NCI-H2196 (cell line): ENCODE measurements around the gene DAW1.

Source experiments
- DNase-seq: peaks from one replicate; lab custom pipeline; 2025; ENCODE audit not compliant: unreplicated experiment; lab: John Stamatoyannopoulos, UW

The DAW1 gene

GRCh38 chr2:227861011-227861410 lies 10.4 kb upstream of the DAW1 start:
- no peak for DNase-seq

GRCh38 chr2:227862227-227862740 lies 9.1 kb upstream of the DAW1 start:
- peak; percentile 9 for DNase-seq

DNA sequence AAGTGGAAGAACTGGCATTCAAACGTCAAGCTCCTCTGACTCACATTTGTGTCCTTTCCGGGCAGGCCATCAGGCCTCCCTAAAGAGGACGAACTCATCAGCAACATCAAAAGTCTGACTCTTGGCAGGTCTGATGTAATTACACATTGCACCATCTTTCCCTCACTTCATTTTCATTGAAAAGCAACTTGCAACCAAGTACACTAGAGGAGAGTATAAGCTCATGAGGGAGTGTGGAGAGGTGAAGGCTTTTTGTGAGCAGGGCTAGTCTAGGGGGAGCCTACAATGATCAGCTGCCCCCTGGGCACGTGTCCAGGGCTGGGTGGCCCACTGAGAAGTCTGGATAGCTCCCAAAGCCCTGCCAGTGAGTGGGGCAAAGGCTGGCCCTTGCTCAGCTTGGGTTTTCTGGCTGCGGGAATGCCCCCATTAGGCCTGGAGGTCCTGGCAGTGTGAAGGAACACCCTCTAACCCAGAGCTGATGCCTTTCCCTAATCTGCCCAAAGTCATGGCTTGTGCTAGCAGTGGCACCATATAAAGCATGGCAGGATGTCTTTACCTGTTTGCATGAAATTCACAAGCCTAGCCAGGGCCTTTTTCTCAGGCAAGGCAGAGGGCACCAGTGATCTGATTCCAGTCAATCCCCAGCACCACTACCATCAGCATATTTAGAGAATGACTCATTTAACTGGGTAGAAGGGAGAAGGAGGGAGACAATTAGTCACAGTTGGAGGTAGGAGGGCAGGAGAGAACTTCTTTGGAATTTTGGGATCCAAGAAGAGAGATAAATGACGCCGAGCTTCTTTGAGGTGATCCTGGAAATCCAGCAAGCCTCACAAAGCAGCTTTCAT lies 8.5 kb upstream of the DAW1 start:
- no peak for DNase-seq

GRCh38 chr2:227864161-227864756 lies 7.2 kb upstream of the DAW1 start:
- no peak for DNase-seq

GRCh38 chr2:227865291-227865690 lies 6.1 kb upstream of the DAW1 start:
- no peak for DNase-seq

- DNase-seq: no peak
Measured at GRCh38 chr2:227867386-227867785, 4.0 kb upstream of the DAW1 start.

DNA sequence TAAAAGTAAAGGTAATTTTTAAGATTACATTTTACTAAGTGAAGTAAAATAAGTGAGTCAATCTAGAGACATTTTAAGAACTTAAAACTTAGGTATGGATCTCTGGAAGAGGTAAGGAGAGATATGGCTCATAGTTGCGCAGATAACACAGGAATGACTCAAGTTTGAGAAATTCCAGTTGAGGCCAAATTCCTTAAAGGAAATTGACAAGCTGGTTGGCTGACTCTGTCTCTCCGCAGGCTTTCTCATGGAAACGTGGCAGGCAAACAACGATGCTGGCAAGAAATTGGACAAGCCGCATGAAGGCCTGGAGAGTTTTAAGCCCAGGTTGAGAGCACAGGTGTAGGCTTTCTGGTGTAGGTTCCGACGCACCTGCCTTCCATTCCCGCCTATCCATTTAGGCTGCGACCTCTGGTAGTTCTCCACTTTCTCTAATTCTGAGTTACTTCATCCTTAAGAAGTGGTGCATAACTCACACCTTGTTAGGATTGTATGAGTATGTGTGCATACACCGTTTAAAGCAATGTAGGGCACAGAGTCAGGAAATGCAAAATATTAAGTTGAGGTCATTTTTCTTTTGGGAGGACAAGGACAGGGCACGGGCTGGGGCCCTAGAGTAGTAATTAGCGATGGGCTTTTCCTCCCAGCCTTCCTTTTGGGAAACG lies 589 bp upstream of the DAW1 start:
- DNase-seq: no peak

GRCh38 chr2:227872676-227873075 lies 1.2 kb downstream of the DAW1 start:
- DNase-seq: no peak

GRCh38 chr2:227876300-227876801 lies 4.9 kb downstream of the DAW1 start:
- no peak for DNase-seq

DNA sequence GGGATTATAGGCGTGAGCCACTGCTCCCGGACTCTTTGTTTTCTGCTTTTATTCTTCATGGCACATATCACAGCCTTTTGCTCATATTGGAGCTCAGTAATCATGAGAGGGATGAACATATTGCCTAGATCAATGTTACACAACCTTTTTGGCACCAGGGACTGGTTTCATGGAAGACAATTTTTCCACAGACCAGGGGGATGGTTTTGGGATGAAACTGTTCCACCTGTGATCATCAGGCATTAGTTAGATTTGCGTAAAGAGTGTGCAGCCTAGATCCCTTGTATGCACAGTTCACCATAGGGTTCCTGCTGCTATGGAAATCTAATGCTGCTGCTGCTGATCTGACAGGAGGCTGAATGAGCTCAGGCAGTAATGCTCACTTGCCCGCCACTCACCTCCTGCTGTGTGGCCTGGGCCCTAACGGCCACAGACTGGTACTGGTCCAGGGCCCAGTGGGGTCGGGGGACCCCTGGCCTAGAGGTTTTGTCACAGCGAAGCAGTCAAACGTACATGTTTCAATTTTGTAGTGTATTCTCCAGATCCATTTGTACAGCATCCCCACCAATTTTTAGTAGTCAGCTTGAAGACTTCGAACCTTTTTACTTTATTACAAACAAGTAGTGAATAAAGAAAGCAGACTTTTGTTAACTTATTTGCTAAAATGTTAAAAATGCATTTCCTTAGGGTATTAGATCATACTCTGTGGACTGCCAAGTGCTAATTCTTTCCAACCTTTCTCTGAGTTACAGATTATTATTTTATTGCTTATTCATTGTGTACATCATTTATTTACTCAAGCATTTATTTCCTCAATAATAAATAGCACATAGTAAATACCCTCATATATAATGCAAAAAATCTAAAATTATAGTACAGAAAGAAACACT lies 6.2 kb downstream of the DAW1 start:
- no peak for DNase-seq

DNA sequence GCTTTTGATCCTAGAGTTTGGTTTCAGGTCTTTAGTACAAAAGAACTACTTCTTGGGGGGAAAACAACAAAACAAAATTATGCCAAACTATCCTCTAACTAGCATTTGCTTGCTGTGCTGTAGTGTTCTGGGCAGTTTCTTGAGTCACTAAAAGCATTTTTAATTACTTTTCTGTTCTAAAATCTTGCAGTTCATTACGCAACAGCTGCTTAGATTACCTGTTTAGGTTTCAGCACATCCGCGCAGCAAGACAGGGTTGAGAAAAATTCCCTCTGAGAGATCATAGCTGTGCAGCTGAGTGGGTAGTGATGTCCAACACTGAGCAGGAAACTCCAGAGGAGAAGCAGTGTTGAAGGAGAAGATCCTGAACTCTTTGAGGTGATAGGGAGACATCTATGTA lies 9.0 kb downstream of the DAW1 start:
- no peak for DNase-seq

DNA sequence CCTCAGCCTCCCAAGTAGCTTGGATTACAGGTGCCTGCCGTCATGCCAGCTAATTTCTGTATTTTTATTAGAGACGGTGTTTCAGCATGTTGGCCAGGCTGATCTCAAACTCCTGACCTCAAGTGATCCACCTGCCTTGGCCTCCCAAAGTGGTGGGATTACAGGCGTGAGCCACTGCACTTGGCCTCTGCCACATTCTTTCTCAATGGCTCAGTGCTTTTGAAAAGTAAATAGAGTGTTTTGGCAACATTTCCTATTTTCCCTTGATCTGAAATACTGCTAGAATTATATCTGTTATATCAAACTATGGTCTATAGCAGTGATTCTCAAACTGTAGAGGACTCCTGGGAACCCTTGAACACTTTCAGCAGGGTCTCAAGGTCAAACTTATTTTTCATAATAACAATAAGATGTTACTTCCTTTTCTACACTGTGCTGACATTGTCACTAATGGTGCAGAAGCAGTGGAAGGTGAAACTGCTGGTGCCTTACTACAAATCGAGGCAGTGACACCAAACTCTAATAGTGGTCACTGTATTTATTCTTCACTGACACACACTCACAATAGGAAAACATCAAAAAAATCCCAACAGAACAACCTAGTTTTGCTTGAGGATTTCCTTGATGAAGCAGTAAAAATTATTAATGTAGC lies 10.6 kb downstream of the DAW1 start:
- DNase-seq: no peak

DNA sequence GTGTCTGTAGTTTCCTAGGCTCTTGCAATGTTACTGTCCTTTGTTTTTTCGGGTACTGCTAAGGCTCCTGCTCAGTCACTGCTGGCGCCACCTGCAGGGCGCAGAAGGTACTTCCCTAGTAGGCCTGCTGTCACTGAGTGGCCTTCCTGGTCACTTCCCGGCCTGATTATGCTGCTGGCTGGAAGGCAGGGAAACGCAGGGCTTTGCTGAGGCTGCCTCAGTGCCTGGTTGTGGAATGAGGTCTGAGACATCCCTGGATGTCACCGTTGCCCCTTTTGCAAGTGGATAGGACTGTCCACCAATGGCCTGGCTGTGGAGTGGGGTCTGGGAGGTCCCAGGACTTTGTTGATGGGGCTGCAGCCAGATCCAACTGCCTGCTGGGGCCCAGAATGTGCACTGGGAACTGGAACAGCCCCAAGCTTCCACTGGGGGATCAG lies 13.1 kb downstream of the DAW1 start:
- DNase-seq: peak; percentile 32

GRCh38 chr2:227886149-227886548 lies 14.7 kb downstream of the DAW1 start:
- no peak for DNase-seq

DNA sequence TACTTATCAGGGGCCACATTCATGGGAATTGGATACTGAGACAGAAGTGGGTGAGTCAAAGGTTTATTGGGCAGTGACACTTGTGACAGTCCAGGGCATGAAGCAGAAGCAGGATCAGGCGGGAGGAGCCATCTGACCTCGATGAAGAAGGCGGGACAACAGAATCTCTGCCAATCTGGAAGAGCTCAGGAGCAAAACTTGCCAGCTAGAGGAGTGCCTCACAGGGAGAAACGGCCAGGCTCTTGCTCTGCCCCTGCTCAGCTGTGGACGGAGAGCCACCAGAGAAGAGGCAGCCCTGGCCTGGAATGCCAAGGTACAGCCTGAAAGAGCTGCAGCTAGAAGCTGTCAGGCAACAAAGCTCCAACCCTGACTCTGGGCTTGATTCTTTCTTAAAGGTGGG lies 16.9 kb downstream of the DAW1 start:
- no peak for DNase-seq

DNA sequence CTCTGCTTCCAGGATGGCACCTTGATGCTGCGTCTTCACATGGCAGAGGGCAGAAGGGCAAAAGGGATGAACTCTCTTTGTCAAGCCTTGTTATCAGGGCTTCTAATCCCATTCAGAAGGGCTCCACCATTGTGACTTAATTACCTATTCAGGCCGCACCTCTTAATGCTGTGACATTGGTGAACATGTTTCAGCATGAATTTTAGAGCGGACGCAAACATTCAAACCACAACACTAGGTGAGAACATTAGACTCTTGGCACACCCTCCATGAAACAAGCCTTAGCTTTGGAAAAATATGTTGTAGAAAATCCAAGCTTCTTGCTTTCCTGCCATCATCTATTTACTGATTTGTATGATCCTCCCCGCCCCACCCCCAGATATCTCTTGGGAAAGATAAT lies 17.9 kb downstream of the DAW1 start:
- no peak for DNase-seq

DNA sequence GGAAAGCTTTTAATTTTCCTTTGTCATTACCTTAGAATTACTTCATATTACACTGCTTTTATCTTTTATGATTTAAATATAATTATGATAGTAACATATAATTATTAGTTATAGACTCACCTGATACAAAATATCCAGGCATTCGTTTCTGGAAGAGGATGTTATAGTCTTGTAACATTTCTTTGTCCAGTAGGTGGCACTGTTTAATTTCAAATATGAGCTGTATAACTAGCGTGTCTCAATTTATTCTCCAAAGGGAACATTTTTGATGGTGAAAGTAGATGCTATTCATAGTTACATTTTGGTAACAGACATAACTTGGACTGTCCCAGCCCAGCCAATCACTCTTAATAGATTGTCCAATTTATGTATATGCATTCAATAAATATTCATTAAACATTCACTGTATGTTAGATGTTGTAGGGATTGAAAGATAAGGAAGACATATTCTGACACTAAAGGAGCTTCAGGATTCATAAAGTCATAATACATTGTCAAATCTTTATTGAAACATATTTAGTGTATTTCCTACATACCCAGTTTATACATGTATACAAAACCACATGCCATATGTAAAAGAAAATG lies 19.2 kb downstream of the DAW1 start:
- peak; percentile 72 for DNase-seq

DNA sequence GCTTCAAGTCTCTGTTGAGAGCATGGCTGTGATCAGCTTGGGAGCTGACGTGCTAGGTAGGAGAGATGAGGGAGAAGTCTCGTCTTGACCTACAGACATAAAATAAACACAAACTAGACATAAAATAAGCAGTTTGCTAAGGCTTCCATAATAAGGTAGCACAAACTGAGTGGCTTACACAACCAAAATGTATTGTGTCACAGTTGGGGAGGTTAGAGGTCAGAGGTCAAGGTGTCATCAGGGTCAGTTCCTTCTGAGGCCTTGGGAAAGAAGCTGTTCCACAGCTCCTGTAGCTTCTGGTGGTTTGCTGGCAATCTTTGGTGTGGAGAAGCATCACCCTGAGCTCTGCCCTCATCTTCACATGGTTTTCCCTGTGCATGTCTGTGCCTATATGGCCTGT lies 20.2 kb downstream of the DAW1 start:
- no peak for DNase-seq

DNA sequence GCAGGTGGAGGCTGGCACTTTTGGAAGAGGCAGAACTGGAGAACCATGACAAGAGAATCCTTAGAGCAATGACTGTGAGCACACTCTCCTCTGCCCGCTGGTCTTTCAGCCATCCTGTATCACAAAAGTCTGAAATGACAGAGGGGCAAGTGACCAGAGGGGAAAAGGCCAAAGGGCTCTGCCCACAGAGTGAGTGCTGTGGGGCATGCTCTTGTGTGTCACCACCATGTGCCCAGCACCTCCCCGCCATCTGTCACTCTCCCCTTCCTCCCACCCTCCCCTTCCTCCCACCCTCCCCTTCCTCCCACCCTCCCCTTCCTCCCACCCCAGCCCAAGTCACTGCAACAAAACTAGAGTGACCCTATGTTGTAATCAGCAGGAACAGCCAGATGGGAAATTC lies 31.9 kb downstream of the DAW1 start:
- DNase-seq: no peak

GRCh38 chr2:227906991-227907390 lies 35.6 kb downstream of the DAW1 start:
- no peak for DNase-seq
